Right ventricle myocardium superior (tissue), 1 donor: ENCODE measurements around the gene PPP6R3. TPM values are rescaled to one million over a fixed set of nuclear protein-coding genes. Genes with fewer than 3 reads are reported as not detected.
"Not testable (repeated sequence)": the region's sequence is repeated elsewhere in the genome, so short reads cannot be mapped to it uniquely, and the experiment has no call there.

Experiments
- ATAC-seq: fragments of 200-7000 bp; cut with Tn5 transposase; one replicate; pipeline ENCODE4 v1.9.1; 2020; ENCODE audit warnings: mild to moderate bottlenecking; ENCODE audit not compliant: poor library complexity
- DNase-seq: peaks from one replicate; pipeline ENCODE4 v3.0.0-alpha.2; 2020
- intact Hi-C: fragments of 100-400 bp; cut with DNase I; formaldehyde crosslinking; loops from one replicate; pipeline ENCODE4 v1.11.2; 2022
- total RNA-seq: library from RNA; stranded (reverse); fragmentation: NEBNext Ultra II Directional; extraction: Animal tissue kit (Norgen Biotek cat#: 25700); gene quantifications from one replicate; pipeline ENCODE4 v1.2.1, GENCODE V29; 2021
- donor health status: DM: no; HTN: yes; CAD: no; lungs with severe emphysema.

Gene PPP6R3
- total RNA-seq, 1 donor from 2014 or later, result 73.9 TPM

DNA sequence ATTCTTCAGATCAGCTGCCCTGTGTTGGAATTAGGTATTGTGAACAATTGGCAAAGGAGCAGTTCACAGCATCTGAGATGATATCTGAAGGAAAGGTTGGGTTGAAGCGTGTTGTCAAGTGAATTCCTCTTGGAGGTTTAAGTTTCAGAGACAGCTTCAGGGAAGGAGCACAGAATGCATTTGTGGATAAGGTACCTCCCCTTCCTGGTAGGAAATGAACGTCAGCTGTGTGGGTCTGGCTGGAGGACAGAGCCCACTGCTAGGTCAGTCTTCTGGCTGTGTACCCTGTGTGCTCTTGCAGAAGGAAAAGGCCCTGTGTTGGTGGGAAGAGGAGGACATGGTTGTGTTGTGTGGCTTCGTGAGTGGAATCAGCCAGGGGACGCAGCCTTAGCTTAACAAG is 135.7 kb downstream of the PPP6R3 start:
- DNase-seq, result no peak
- intact Hi-C loops, result no loop called here
- ATAC-seq, result no peak

DNA sequence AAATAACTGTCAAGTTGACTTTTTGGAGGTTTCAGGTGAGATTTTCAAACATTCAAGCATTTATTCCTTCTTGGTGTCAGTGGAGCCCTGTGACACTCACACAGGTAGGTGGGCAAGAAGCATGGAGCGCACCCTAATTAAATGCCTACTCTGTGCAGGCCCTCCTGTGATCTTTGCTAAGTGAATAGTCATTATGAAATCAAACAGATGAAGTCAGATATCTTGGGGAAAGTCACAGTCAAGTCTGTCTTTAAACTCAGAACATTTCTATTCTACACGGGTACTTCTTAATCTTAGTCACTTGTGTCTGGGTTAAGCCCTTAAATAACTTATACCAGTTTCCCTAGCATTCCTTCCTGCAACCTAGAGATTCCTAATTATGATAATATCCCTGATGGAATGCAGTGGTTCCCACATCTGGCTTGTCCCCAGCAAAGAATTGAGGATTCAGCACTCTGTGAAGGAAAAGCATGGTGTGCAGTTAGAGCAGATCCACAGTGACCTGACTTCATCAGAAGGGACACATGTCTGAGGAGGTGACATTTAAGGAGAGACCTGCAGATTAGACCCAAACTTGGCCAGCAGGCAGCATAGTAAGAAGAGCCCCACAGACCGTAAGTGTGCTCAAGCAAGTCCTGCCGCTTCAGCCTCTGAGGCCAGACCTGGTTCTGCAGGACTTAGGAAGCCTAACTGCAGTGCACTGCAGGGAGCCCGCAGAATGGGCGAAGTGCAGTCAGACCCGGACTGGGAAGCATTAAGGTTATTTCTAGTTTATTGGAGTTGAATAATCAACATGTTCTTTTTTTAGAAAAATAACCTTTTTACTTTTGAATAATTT is 138.5 kb downstream of the PPP6R3 start:
- no peak for ATAC-seq

DNA sequence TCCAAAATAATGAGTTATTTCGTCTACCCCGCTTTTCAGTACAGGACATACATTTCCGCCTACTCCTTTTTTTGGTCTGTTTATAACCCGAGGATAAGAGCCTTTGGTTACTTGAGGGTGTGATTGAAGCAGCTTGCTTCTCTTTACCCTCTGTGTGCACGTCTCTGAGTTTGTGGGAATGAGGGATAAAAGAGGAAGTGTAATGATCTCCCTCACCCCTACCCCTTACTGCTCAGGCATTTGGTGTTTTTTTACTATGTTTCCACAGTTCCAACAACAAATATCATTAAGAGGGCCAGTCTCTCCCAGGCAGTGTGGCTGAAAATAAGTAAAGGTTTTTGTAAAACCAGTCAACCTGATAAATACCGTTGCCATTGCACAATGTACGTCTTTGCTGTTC is 140.6 kb downstream of the PPP6R3 start:
- intact Hi-C loops, result no loop called here

More for the DNA sequence above, 138.5 kb downstream of the PPP6R3 start:
- no peak for DNase-seq
- intact Hi-C loops, result no loop called here

DNA sequence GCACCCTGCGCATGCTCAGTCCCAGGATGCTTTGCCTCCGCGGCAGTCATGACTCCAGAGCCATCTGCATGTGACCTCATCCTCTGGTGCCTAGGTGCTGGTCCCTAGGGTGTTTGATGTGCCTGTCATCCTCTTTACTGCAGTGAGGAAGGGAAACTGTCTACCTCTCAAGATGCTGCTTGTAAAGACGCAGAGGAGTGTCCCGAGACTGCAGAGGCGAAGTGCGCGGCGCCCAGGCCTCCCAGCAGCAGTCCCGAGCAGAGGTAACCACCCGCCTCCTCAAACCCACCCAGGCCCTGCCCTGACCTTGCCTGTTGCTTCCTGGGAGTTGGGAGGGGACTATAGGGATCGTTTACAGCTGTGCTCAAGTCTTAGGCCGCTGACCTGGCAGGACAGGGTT is 149.2 kb downstream of the PPP6R3 start:
- intact Hi-C loops, result no loop called here
- DNase-seq (no peak), ATAC-seq (no peak)

More for the DNA sequence above, 140.6 kb downstream of the PPP6R3 start:
- ATAC-seq (no peak), DNase-seq (no peak)

DNA sequence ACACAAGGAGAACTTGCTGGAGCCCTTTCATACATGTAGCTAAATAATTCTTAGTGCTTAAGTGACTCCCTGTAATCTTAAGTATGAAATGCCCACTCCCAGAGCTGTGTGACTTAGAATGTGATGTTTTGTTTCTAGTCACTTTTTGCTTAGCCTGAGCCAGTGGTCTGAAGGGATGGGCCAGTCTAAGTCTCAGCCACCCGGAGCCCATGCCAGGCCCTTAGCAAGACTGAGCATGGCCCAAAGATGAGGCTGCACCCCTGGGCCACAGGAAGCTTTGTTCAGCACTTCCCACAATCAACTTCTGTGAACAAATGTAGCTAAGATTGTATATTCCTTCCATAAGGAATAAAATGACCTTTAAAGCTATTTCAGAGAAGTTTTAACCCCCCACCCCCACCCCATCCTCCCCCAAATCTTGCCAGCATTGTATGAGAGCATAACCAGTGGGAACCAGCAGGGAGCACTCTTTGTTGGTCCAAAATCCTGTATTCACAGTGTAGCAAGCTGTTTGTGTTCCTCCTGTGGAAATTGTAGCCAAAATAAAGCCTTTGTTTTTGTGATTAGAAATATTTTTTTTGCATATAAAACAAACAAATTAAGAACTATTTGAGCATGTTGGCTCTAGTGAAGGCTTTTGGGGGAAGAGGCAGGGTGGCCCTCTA is 150.0 kb downstream of the PPP6R3 start:
- intact Hi-C loops, result no loop called here
- no peak for DNase-seq
- ATAC-seq, result no peak

DNA sequence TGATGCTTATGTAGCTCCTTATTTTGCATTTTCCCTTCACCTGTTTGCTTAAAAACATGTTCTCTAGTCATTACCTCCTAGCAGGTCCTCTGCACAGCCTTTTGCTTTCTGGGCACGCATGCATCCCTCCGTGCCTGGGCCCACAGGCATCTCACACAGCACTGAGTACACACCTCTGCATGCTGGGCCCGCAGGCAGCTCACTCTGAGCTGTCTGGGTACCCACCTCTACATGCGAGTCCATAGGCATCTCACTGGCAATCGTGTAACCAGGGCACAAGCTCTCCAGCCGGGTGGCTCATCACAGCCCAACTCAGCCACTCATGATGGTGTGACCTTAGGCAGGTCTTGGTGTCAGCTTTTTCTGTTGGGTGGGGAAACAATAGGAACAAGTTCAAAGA is 155.1 kb downstream of the PPP6R3 start:
- ATAC-seq (peak; percentile 24), DNase-seq (no peak)
- intact Hi-C loops, result no loop called here

DNA sequence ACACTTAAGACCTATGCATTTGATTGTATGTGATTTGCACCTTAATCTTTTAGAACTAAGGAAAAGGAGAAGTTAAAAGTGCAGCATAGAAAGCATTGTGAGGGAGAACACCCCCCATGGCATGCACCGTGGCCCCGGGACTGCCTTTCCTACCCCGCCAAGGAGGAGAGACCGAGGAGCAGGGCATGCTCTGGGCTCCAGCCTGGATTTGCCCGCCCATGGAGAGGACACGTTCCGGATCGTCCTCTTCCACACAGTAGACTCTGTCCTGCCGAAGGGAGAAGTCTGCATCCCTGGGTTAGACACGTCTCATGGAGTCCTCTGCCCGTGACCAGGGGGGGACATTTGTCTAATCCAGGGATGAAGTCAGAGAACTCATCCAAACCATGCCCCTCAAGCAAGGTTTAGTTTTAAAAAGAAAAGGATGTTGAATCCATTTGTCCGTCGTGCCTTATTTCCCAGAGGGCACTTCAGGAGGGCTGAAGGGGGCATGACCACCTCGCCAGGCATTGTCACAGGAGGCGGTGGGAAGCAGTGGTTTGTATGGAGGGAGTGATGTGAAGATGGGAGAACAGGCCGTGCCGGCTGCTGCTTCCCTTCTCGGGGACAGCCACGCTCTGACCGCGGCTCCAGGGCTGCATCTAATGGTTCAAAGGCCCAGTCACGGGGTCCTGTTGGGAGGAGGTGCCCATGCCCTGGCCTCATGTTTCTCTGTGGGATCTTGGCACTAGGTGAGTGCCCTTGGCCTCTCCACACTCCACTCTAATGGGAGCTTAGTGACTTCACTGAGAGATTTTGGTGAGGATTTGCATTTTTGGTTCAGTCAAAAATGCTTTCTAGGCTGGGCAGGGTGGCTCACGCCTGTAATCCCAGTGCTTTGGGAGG is 157.6 kb downstream of the PPP6R3 start:
- no peak for ATAC-seq

DNA sequence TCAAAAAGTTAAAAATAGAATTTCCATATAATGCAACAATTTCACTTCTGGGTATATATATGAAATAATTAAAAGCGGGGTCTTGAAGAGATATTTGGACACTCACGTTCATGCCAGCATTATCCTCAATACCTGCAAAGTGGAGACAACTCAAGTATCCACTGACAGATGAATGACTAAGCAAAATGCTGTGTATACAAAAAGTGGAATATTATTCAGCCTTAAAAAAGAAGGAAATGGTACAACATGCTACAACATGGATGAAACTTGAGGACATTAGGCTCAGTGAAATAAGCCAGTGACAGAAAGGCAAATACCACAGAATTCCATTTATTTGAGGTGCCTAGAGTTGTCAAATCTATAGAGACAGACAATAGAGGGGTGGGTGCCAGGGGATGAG is 161.3 kb downstream of the PPP6R3 start:
- intact Hi-C loops, result no loop called here
- DNase-seq (no peak), ATAC-seq (no peak)

More for the DNA sequence above, 157.6 kb downstream of the PPP6R3 start:
- intact Hi-C loops, result no loop called here
- DNase-seq, result no peak

DNA sequence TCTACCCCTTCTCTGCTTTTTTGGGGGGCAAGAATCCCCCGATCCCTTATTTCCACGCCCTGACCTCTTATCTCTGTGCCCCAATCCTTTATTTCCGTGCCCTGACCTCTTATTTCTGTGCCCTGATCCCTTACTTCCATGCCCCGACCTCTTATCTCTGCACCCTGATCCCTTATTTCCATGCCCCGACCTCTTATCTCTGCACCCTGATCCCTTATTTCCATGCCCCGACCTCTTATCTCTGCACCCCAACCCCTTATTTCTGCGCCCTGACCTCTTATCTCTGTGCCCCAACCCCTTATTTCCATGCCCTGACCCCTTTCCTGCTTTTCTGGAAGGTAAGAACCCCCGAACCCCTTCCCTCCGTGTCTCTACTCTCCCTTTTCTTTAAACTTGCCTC is 163.2 kb downstream of the PPP6R3 start:
- ATAC-seq, DNase-seq, intact Hi-C loops: not testable (repeated sequence)

DNA sequence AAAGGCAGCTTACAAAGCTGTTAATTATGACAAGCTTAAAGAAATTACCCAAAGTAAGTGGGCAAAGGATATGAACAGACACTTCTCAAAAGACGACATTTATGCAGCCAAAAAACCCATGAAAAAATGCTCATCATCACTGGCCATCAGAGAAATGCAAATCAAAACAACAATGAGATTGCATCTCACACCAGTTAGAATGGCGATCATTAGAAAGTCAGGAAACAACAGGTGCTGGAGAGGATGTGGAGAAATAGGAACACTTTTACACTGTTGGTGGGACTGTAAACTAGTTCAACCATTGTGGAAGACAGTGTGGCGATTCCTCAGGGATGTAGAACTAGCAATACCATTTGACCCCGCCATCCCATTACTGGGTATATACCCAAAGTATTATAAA is 164.5 kb downstream of the PPP6R3 start:
- DNase-seq, intact Hi-C loops, ATAC-seq: not testable (repeated sequence)

DNA sequence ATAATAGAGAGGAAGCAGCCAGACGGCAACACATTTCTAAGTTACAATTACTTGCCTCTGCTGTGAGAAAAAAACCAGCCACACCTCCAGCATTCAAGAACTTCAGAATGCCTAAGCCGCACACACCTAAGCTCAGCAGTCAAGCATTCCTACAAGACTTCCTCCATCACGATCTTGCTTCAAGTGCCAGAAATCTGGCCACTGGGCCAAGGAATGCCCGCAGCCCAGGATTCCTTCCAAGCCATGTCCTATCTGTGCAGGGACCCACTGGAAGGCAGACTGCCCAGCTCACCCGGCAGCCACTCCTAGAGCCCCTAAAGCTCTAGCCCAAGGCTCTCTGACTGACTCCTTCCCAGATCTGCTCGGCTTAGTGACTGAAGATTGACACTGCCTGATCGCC is 165.7 kb downstream of the PPP6R3 start:
- not testable (repeated sequence) for DNase-seq, ATAC-seq

DNA sequence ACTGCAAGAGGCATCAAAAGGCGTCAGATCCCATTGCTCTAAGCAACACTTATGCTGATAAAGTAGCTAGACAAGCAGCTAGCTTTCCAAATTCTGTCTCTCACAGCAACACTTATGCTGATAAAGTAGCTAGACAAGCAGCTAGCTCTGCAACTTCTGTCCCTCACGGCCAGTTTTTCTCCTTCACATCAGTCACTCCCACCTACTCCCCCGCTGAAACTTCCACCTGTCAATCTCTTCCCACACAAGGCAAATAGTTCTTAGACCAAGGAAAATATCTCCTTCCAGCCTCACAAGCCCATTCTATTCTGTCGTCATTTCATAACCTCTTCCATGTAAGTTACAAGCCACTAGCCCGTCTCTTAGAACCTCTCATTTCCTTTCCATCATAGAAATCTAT is 168.3 kb downstream of the PPP6R3 start:
- DNase-seq, intact Hi-C loops, ATAC-seq: not testable (repeated sequence)

More for the DNA sequence above, 165.7 kb downstream of the PPP6R3 start:
- intact Hi-C loops, result not testable (repeated sequence)

DNA sequence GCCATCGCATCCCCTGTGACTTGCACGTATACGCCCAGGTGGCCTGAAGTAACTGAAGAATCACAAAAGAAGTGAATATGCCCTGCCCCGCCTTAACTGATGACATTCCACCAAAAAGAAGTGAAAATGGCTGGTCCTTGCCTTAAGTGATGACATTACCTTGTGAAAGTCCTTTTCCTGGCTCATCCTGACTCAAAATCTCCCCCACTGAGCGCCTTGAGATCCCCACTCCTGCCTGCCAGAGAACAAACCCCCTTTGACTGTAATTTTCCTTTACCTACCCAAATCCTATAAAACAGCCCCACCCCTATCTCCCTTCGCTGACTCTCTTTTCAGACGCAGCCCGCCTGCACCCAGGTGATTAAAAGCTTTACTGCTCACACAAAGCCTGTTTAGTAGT is 171.8 kb downstream of the PPP6R3 start:
- DNase-seq, intact Hi-C loops, ATAC-seq: not testable (repeated sequence)

DNA sequence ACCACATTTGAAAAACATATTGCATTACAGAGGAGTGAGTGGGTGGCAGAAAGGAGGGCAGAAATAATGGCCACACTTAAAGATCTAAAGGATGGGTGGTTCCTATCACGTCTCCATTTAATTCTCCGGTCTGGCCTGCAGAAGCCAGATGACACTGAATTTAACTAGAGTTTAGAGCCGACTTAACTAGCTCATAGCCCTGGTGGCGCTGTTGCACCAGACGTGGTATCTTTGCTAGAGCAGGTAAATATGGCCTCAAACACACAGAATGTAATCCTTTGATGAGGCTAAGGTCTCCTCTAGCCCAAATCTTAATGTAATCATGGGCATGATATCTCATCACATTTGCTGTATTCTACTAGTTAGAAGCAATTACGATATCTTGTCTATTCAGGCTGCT is 172.2 kb downstream of the PPP6R3 start:
- intact Hi-C loops, result no loop called here
- DNase-seq, result peak; percentile 58
- no peak for ATAC-seq

DNA sequence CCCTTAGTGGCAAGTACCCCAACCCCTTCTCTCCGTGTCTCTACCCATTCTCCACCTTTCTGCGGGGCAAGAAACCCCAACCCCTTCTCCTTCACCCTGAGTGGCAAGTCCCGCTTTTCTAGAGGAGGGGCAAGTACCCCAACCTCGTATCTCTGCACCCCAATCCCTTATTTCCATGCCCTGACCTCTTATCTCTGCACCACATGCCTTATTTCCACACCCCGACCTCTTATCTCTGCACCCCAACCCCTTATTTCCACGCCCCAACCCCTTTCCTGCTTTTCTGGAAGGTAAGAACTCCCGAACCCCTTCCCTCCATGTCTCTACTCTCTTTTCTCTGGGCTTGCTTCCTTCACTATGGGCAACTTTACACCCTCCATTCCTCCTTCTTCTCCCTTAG is 174.1 kb downstream of the PPP6R3 start:
- DNase-seq, intact Hi-C loops, ATAC-seq: not testable (repeated sequence)

DNA sequence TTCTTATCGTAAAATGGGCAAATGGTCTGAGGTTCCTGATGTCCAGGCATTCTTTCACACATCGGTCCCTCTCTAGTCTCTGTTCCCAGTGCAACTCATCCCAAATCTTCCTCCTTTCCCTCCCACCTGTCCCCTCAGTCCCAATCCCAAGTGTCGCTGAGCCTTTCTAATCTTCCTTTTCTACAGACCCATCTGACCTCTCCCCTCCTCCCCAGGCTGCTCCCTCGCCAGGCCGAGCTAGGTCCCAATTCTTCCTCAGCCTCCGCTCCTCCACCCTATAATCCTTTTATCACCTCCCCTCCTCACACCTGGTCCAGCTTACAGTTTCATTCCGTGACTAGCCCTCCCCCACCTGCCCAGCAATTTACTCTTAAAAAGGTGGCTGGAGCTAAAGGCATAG is 174.6 kb downstream of the PPP6R3 start:
- DNase-seq, intact Hi-C loops, ATAC-seq: not testable (repeated sequence)

DNA sequence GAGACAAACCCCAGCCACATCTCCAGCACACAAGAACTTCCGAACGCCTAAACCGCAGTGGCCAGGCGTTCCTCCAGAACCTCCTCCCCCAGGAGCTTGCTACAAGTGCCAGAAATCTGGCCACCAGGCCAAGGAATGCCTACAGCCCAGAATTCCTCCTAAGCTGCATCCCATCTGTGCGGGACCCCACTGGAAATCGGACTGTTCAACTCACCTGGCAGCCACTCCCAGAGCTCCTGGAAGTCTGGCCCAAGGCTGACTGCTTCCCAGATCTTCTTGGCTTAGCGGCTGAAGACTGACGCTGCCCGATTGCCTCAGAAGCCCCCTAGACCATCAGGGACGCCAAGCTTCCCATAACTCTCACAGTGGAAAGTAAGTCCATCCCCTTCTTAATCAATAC is 175.3 kb downstream of the PPP6R3 start:
- intact Hi-C loops, ATAC-seq: not testable (repeated sequence)

DNA sequence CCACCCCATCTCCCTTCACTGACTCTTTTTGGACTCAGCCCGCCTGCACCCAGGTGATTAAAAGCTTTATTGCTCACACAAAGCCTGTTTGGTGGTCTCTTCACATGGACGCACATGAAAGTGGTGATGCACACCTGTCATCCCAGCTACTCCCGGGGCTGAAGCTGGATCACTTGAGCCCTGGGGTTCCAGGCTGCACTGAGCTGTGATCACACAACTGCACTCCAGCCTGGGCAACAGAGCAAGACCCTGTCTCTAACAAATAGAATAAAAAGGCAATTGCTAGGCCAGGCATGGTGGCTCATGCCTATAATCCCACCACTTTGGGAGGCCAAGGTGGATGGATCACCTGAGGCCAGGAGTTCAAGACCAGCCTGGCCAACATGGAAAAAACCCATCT is 178.8 kb downstream of the PPP6R3 start:
- intact Hi-C loops, DNase-seq, ATAC-seq: not testable (repeated sequence)

More for the DNA sequence above, 175.3 kb downstream of the PPP6R3 start:
- not testable (repeated sequence) for DNase-seq

DNA sequence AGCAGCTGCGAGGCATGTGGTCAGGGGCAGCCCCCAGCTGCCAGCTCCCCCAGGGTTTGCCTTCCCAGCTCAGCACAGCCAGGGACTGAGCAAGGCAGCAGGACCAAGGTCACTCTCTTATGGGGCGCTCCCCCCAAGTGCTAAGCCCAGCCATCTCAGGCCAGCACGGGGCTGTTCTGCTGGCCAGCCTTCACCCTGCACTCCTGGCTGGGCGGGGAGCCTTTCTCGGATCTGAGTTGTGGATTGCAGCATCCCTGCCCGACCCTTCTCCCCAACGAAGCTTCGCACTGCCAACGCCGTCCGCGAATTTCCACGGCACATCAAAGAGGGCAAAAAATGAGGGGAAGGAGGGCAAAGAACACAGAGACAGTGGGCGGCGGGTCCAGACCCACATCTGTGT is 181.3 kb downstream of the PPP6R3 start:
- DNase-seq (no peak), ATAC-seq (no peak)
- intact Hi-C loops, result no loop called here
